H9 (cell line): ENCODE results near the gene DNAH12. TPM values are rescaled to one million over a fixed set of nuclear protein-coding genes. Genes with fewer than 3 reads are reported as not detected.

Source experiments
- DNase-seq: peaks from one replicate; pipeline ENCODE4 v3.0.0-alpha.2; 2017
- H2AFZ ChIP-seq: one replicate; pipeline ENCODE4 v1.6.1; 2013; ENCODE audit warnings: mild to moderate bottlenecking, low read length, control low read depth, moderate library complexity
- H2AK5ac ChIP-seq: 2 replicates; pipeline ENCODE4 v1.6.1; 2013; ENCODE audit warnings: low read length, control low read depth, mixed read lengths; ENCODE audit not compliant: insufficient read length
- H2BK120ac ChIP-seq: one replicate; pipeline ENCODE4 v1.6.1; 2013; ENCODE audit warnings: low read depth, mild to moderate bottlenecking, low read length, control low read depth, inconsistent platforms; ENCODE audit not compliant: poor library complexity, severe bottlenecking
- H2BK12ac ChIP-seq: 2 replicates; pipeline ENCODE4 v1.6.1; 2013; ENCODE audit warnings: low read length, control low read depth, mixed read lengths, low read depth; ENCODE audit not compliant: insufficient read length
- H2BK15ac ChIP-seq: 2 replicates; pipeline ENCODE4 v1.6.1; 2013; ENCODE audit warnings: low read depth, low read length, control low read depth
- H2BK20ac ChIP-seq: one replicate; pipeline ENCODE4 v1.6.1; 2013; ENCODE audit warnings: low read depth, mild to moderate bottlenecking, low read length, control low read depth, inconsistent platforms; ENCODE audit not compliant: poor library complexity, severe bottlenecking
- H2BK5ac ChIP-seq: 2 replicates; pipeline ENCODE4 v1.6.1; 2013; ENCODE audit warnings: low read length, control low read depth, mixed read lengths; ENCODE audit not compliant: insufficient read length
- H3K14ac ChIP-seq: 2 replicates; pipeline ENCODE4 v1.6.1; 2013; ENCODE audit warnings: low read length, control low read depth; ENCODE audit not compliant: insufficient read depth
- H3K18ac ChIP-seq: 2 replicates; pipeline ENCODE4 v1.6.1; 2013; ENCODE audit warnings: low read depth, mild to moderate bottlenecking, mixed read lengths, low read length, control low read depth; ENCODE audit not compliant: insufficient read length
- H3K23ac ChIP-seq: 2 replicates; pipeline ENCODE4 v1.6.1; 2013; ENCODE audit warnings: low read length, control low read depth, mixed read lengths, low read depth; ENCODE audit not compliant: insufficient read length
- H3K23me2 ChIP-seq: 2 replicates; pipeline ENCODE4 v1.6.1; 2013; ENCODE audit warnings: low read depth, mild to moderate bottlenecking, mixed read lengths, low read length, control low read depth; ENCODE audit not compliant: insufficient read length, poor library complexity, severe bottlenecking
- H3K27ac ChIP-seq: 2 replicates; pipeline ENCODE4 v1.5.1; 2013; ENCODE audit warnings: low read length, control low read depth, mixed read lengths, low read depth; ENCODE audit not compliant: insufficient read length
- H3K27me3 ChIP-seq: 2 replicates; pipeline ENCODE4 v1.6.1; 2013; ENCODE audit warnings: low read length, control low read depth, inconsistent platforms; ENCODE audit not compliant: insufficient read depth
- H3K4ac ChIP-seq: 2 replicates; pipeline ENCODE4 v1.6.1; 2013; ENCODE audit warnings: low read depth, mild to moderate bottlenecking, control low read depth, inconsistent platforms, low read length, moderate library complexity
- H3K4me1 ChIP-seq: 2 replicates; pipeline ENCODE4 v1.6.1; 2013; ENCODE audit warnings: low read length, control low read depth, inconsistent platforms; ENCODE audit not compliant: insufficient read depth
- H3K4me2 ChIP-seq: 2 replicates; pipeline ENCODE4 v1.6.1; 2013; ENCODE audit warnings: low read length, control low read depth, mixed read lengths; ENCODE audit not compliant: insufficient read length, insufficient read depth
- H3K56ac ChIP-seq: 2 replicates; pipeline ENCODE4 v1.6.1; 2013; ENCODE audit warnings: low read depth, mild to moderate bottlenecking, mixed read lengths, low read length, control low read depth; ENCODE audit not compliant: insufficient read length
- H3K79me1 ChIP-seq: 2 replicates; pipeline ENCODE4 v1.6.1; 2013; ENCODE audit warnings: low read depth, mild to moderate bottlenecking, moderate library complexity, low read length, control low read depth, inconsistent platforms; ENCODE audit not compliant: insufficient read depth, poor library complexity, severe bottlenecking
- H3K79me2 ChIP-seq: 2 replicates; pipeline ENCODE4 v1.6.1; 2013; ENCODE audit warnings: low read length, control low read depth, inconsistent platforms; ENCODE audit not compliant: insufficient read depth
- H3K9ac ChIP-seq: 2 replicates; pipeline ENCODE4 v1.6.1; 2013; ENCODE audit warnings: low read length, control low read depth, mixed read lengths; ENCODE audit not compliant: insufficient read length; ENCODE audit errors: extremely low read depth
- H3K9me3 ChIP-seq: one replicate; pipeline ENCODE4 v1.6.1; 2013; ENCODE audit warnings: low read depth, low read length, inconsistent platforms; ENCODE audit not compliant: control insufficient read depth
- H3T11ph ChIP-seq: one replicate; pipeline ENCODE4 v1.6.1; 2013; ENCODE audit warnings: mild to moderate bottlenecking, low read length, control low read depth, inconsistent platforms
- H4K20me1 ChIP-seq: one replicate; pipeline ENCODE4 v1.6.1; 2013; ENCODE audit not compliant: control insufficient read depth, insufficient read length, insufficient read depth
- H4K5ac ChIP-seq: 2 replicates; pipeline ENCODE4 v1.6.1; 2013; ENCODE audit warnings: low read depth, mild to moderate bottlenecking, mixed read lengths, low read length, control low read depth; ENCODE audit not compliant: insufficient read length
- H4K8ac ChIP-seq: replicated peaks from 2 replicates; pipeline ENCODE4 v1.6.1; 2013; ENCODE audit warnings: low read length, control low read depth, mixed read lengths, low read depth; ENCODE audit not compliant: insufficient read length
- H4K91ac ChIP-seq: 2 replicates; pipeline ENCODE4 v1.6.1; 2013; ENCODE audit warnings: low read depth, mild to moderate bottlenecking, moderate library complexity, mixed read lengths, low read length, control low read depth; ENCODE audit not compliant: insufficient read length
- H3K27ac Mint-ChIP-seq, 3 experiments: 2 replicates in 2 of 3; 3 replicates in 1 of 3; pipeline ENCODE4 v1.8.0; 2020 to 2021; ENCODE audit warnings: mixed read lengths in 3 of 3, mild to moderate bottlenecking in 1 of 3, moderate library complexity in 1 of 3
- H3K27me3 Mint-ChIP-seq: 2 replicates; pipeline ENCODE4 v1.8.0; 2021; ENCODE audit warnings: low read depth, mild to moderate bottlenecking, moderate library complexity, mixed read lengths
- H3K36me3 Mint-ChIP-seq, 3 experiments: 2 replicates in 2 of 3; 3 replicates in 1 of 3; pipeline ENCODE4 v1.8.0; 2020 to 2021; ENCODE audit warnings: low read depth in 3 of 3, mixed read lengths in 3 of 3; ENCODE audit not compliant: insufficient read depth in 1 of 3
- H3K4me1 Mint-ChIP-seq, 2 experiments: 2 replicates each; pipeline ENCODE4 v1.8.0; 2020; ENCODE audit warnings: mixed read lengths in 2 of 2
- H3K4me3 Mint-ChIP-seq, 2 experiments: 2 replicates in 1 of 2; 3 replicates in 1 of 2; pipeline ENCODE4 v1.8.0; 2020 to 2021; ENCODE audit warnings: mild to moderate bottlenecking in 2 of 2, mixed read lengths in 2 of 2, moderate library complexity in 1 of 2
- H3K9me3 Mint-ChIP-seq, 2 experiments: 2 replicates in 1 of 2; 3 replicates in 1 of 2; pipeline ENCODE4 v1.8.0; 2020; ENCODE audit warnings: mild to moderate bottlenecking in 2 of 2, mixed read lengths in 2 of 2, moderate library complexity in 1 of 2
- WGBS: extraction: QIAGEN DNeasy Blood & Tissue Kit; methylation state at CpG from one replicate; pipeline ENCODE4 v1.1.7; 2013; ENCODE audit warnings: missing lambda C conversion rate, low lambda C conversion rate, mixed read lengths; ENCODE audit not compliant: insufficient read length; ENCODE audit errors: extremely low coverage; 5-methylcytosine and 5-hydroxymethylcytosine counted together
- total RNA-seq: library from RNA; stranded (reverse); gene quantifications from 2 replicates; pipeline ENCODE4 v1.2.1, GENCODE V29; 2021
- TF ChIP-seq, protein P1 (sequence below): fragments of 200-600 bp; sonication (generic); conservative IDR thresholded peaks from 3 replicates; pipeline ENCODE4 v1.8.0; 2021; ENCODE audit warnings: antibody characterized with exemption, mild to moderate bottlenecking

Gene DNAH12
- total RNA-seq, 1 experiment from 2014 or later, result not detected

DNA sequence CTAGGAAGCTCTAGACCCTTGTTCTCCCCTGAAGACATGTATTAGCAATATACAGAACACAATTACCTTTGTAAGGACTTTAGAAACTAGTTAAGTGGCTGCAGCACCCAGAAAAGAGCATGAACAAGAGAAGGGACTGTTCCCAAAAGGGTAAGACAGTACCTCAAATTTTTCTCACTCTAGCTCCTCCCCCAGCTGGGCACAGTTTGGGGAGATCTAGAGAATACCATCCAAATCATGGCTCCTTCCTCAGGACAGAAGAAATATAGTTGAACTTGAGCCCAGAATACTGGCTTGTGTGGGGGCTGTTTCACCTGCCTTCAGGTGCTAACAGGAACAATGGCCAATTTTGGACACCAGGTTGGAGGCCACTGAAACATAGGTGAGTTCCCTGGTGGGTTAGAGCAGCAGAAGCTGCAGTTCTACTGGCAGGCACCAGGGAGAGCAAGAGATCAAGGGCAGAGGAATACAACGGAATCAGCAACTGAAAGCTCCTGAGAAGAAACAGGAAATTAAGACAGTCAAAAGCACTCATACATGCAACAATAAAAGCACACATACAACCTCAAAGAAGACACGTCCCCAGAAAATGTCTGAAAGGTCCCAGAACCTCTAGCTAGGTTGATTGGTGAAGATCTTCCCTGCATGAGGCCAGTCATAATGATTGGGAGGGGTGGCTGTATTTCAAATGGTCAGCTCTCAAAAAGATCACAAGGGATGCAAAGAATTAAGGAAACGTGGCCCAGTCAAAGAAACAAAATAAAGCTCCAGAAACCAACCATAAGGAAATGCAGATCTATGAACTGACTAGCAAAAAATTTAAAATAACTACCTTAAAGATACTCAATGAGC is 146.7 kb downstream of the DNAH12 start:
- Histone ChIP-seq H3K14ac (no peak overlapping the region), H4K91ac (no peak overlapping the region), H3K9ac (no peak overlapping the region), H2AK5ac (no peak overlapping the region), H3K9me3 (no peaks in the 10 kb centered on the region), H3K4ac (no peak overlapping the region), H2BK120ac (no peak overlapping the region), H3K79me2 (no peaks in the 10 kb centered on the region), H4K5ac (no peak overlapping the region), H3K4me1 (no peaks in the 10 kb centered on the region), H3K23ac (no peak overlapping the region), H2BK12ac (no peak overlapping the region), H3T11ph (no peak overlapping the region), H3K27me3 (no peaks in the 10 kb centered on the region), H3K23me2 (no peaks in the 10 kb centered on the region), H4K8ac (no peak overlapping the region), H2AFZ (peak overlapping the region; percentile 2), H2BK15ac (no peak overlapping the region), H4K20me1 (no peaks in the 10 kb centered on the region), H2BK20ac (no peak overlapping the region), H2BK5ac (no peak overlapping the region), H3K27ac (no peak overlapping the region), H3K4me2 (no peak overlapping the region), H3K56ac (no peak overlapping the region), H3K79me1 (no peaks in the 10 kb centered on the region), H3K18ac (no peak overlapping the region)
- no peaks in the 10 kb centered on the region for H3K36me3 Mint-ChIP-seq
- H3K4me3 Mint-ChIP-seq, result no peak overlapping the region
- H3K4me1 Mint-ChIP-seq, result peaks cover 6 to 8% of the 10 kb centered on the region in 2 experiments
- WGBS, result no CpG with 5 or more reads among the region's 3 CpGs
- H3K27me3 Mint-ChIP-seq, result no peaks in the 10 kb centered on the region
- H3K27ac Mint-ChIP-seq, result 0 out of 7 replicates have a peak overlapping the region, but pooled peaks of 1 of the 3 experiments have one; percentile 1
- TF ChIP-seq, protein P1, sequence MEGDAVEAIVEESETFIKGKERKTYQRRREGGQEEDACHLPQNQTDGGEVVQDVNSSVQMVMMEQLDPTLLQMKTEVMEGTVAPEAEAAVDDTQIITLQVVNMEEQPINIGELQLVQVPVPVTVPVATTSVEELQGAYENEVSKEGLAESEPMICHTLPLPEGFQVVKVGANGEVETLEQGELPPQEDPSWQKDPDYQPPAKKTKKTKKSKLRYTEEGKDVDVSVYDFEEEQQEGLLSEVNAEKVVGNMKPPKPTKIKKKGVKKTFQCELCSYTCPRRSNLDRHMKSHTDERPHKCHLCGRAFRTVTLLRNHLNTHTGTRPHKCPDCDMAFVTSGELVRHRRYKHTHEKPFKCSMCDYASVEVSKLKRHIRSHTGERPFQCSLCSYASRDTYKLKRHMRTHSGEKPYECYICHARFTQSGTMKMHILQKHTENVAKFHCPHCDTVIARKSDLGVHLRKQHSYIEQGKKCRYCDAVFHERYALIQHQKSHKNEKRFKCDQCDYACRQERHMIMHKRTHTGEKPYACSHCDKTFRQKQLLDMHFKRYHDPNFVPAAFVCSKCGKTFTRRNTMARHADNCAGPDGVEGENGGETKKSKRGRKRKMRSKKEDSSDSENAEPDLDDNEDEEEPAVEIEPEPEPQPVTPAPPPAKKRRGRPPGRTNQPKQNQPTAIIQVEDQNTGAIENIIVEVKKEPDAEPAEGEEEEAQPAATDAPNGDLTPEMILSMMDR, result peak; percentile 86
- H3K9me3 Mint-ChIP-seq, result no peaks in the 10 kb centered on the region; a peak in 1 of 5 replicates
- peak; percentile 78 for DNase-seq
